Breast epithelium (tissue), 3 donors: Measurements from ENCODE around the gene MPPE1.

ENCODE experiments used
- POLR2A ChIP-seq: fragments of 450-650 bp; IDR thresholded peaks from one replicate; pipeline ENCODE4 v1.6.1; 2016; ENCODE audit warnings: antibody characterized with exemption, mild to moderate bottlenecking, moderate library complexity
- POLR2AphosphoS5 ChIP-seq, 3 donors: sonication (generic); formaldehyde crosslinking; IDR thresholded peaks; one replicate each; pipeline ENCODE4 v1.6.1; 2017; ENCODE audit warnings: antibody characterized with exemption in 3 of 3
- TF ChIP-seq, protein P1 (sequence below), 3 donors: fragments of 450-650 bp; IDR thresholded peaks; one replicate each; pipeline ENCODE4 v1.5.1; 2016 to 2017; ENCODE audit warnings: antibody characterized with exemption in 3 of 3, mild to moderate bottlenecking in 3 of 3, moderate library complexity in 3 of 3

DNA sequence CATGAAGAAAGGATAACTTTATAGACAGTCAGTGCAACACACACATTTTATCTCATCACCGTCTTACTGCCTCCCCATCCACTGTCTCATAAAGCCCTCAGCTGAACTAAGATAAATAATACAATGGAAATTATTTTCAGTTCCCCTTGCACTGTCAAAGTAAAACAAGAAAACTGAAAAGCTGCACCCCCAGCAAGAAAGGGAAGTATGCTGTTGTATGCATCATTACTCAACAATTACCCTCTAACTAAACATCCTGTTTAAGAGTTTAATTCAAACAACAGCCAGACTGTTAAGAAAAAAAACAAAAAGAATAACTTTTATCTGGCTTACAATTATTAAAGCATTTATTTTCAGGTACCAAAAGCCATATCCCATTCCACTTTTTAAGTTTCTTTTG is 25.0 kb downstream of the MPPE1 start:
- TF ChIP-seq, protein P1, sequence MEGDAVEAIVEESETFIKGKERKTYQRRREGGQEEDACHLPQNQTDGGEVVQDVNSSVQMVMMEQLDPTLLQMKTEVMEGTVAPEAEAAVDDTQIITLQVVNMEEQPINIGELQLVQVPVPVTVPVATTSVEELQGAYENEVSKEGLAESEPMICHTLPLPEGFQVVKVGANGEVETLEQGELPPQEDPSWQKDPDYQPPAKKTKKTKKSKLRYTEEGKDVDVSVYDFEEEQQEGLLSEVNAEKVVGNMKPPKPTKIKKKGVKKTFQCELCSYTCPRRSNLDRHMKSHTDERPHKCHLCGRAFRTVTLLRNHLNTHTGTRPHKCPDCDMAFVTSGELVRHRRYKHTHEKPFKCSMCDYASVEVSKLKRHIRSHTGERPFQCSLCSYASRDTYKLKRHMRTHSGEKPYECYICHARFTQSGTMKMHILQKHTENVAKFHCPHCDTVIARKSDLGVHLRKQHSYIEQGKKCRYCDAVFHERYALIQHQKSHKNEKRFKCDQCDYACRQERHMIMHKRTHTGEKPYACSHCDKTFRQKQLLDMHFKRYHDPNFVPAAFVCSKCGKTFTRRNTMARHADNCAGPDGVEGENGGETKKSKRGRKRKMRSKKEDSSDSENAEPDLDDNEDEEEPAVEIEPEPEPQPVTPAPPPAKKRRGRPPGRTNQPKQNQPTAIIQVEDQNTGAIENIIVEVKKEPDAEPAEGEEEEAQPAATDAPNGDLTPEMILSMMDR (IDR thresholded peaks at IDR 0.05): no peak
- no peak for TF ChIP-seq POLR2A
- TF ChIP-seq POLR2AphosphoS5 (IDR thresholded peaks at IDR 0.05): no peak
